GM21786 (cell line): ENCODE results near the gene RABL6.
"Not testable (repeated sequence)": the region's sequence is repeated elsewhere in the genome, so short reads cannot be mapped to it uniquely, and the experiment has no call there.

Experiments used
- ATAC-seq: cut with Tn5 transposase; IDR thresholded peaks from one replicate; pipeline ENCODE4 v1.9.1; 2021; ENCODE audit not compliant: unreplicated experiment

Gene RABL6

GRCh38 chr9:136856079-136856476 lies 48.3 kb downstream of the RABL6 start:
- ATAC-seq = no peak

- ATAC-seq = no peak
Observed at GRCh38 chr9:136856541-136857141, 48.9 kb downstream of the RABL6 start.

- ATAC-seq = no peak
Observed at GRCh38 chr9:136857166-136857565, 49.4 kb downstream of the RABL6 start.

GRCh38 chr9:136857581-136858412 lies 50.0 kb downstream of the RABL6 start:
- ATAC-seq = no peak

GRCh38 chr9:136858452-136858843 lies 50.7 kb downstream of the RABL6 start:
- ATAC-seq = no peak

- no peak for ATAC-seq
Observed at GRCh38 chr9:136858844-136859757, 51.4 kb downstream of the RABL6 start.

- no peak for ATAC-seq
Observed at GRCh38 chr9:136860529-136860928, 52.8 kb downstream of the RABL6 start.

GRCh38 chr9:136860933-136861873 lies 53.5 kb downstream of the RABL6 start:
- ATAC-seq = no peak

GRCh38 chr9:136861874-136862457 lies 54.2 kb downstream of the RABL6 start:
- no peak for ATAC-seq

GRCh38 chr9:136862849-136863622 lies 55.3 kb downstream of the RABL6 start:
- ATAC-seq = no peak

- no peak for ATAC-seq
Observed at GRCh38 chr9:136863623-136864273, 56.0 kb downstream of the RABL6 start.

- ATAC-seq = no peak
Observed at GRCh38 chr9:136865041-136865767, 57.5 kb downstream of the RABL6 start.

GRCh38 chr9:136865768-136866103 lies 58.0 kb downstream of the RABL6 start:
- no peak for ATAC-seq

GRCh38 chr9:136866898-136867421 lies 59.2 kb downstream of the RABL6 start:
- not testable (repeated sequence) for ATAC-seq

GRCh38 chr9:136867480-136867879 lies 59.7 kb downstream of the RABL6 start:
- ATAC-seq = no peak

GRCh38 chr9:136867917-136868316 lies 60.2 kb downstream of the RABL6 start:
- ATAC-seq = no peak

- ATAC-seq = no peak
Observed at GRCh38 chr9:136868644-136869043, 60.9 kb downstream of the RABL6 start.

- not testable (repeated sequence) for ATAC-seq
Observed at GRCh38 chr9:136869611-136870010, 61.9 kb downstream of the RABL6 start.
